H1 (cell line): ENCODE results near the gene LNPK. TPM values are rescaled to one million over a fixed set of nuclear protein-coding genes. Genes with fewer than 3 reads are reported as not detected.

Experiments used
- CTCF ChIA-PET: fragments of 300-600 bp; sonication (Branson Sonifier 250); formaldehyde crosslinking; loops from one replicate; lab custom pipeline; 2021; ENCODE audit not compliant: partially characterized antibody; lab: Charles Lee
- POLR2A ChIA-PET: fragments of 300-600 bp; sonication (Branson Sonifier 250); formaldehyde crosslinking; loops from one replicate; lab custom pipeline; 2021; ENCODE audit warnings: inconsistent platforms; ENCODE audit not compliant: partially characterized antibody; lab: Charles Lee
- DNase-seq, 2 experiments: peaks; one replicate each; pipeline versions ENCODE4 v3.0.0 to v3.0.0-alpha.2; 2010 to 2022; ENCODE audit warnings: low spot score in 2 of 2, low read depth in 1 of 2, mixed read lengths in 1 of 2
- FAIRE-seq: peaks from 2 replicates; lab custom pipeline; 2011; peaks lifted over from hg19 to GRCh38; lab: Jason Lieb, UNC
- H2AFZ ChIP-seq: 2 replicates; pipeline ENCODE4 v1.8.1; 2012; ENCODE audit warnings: low read length, inconsistent platforms
- H2AK5ac ChIP-seq: 2 replicates; pipeline ENCODE4 v1.6.1; 2013; ENCODE audit warnings: low read depth, low read length
- H2BK120ac ChIP-seq: replicated peaks from 2 replicates; pipeline ENCODE3; 2013; ENCODE audit warnings: low read depth, low read length, inconsistent platforms
- H2BK12ac ChIP-seq: 2 replicates; pipeline ENCODE4 v1.6.1; 2013; ENCODE audit warnings: low read depth, low read length
- H2BK15ac ChIP-seq: 2 replicates; pipeline ENCODE4 v1.6.1; 2013; ENCODE audit warnings: low read length
- H2BK20ac ChIP-seq: 2 replicates; pipeline ENCODE4 v1.6.1; 2013; ENCODE audit warnings: low read length
- H2BK5ac ChIP-seq: 2 replicates; pipeline ENCODE4 v1.6.1; 2013; ENCODE audit warnings: low read depth, low read length
- H3K14ac ChIP-seq: 2 replicates; pipeline ENCODE4 v1.6.1; 2013; ENCODE audit warnings: inconsistent platforms; ENCODE audit not compliant: insufficient read length
- H3K18ac ChIP-seq: 2 replicates; pipeline ENCODE4 v1.6.1; 2013; ENCODE audit warnings: low read length; ENCODE audit errors: extremely low read depth
- H3K23ac ChIP-seq: 2 replicates; pipeline ENCODE4 v1.6.1; 2013; ENCODE audit warnings: inconsistent platforms; ENCODE audit not compliant: insufficient read length
- H3K23me2 ChIP-seq: 2 replicates; pipeline ENCODE4 v1.6.1; 2013; ENCODE audit warnings: low read depth, low read length
- H3K27ac ChIP-seq: 2 replicates; pipeline ENCODE4 v1.6.1; 2011; ENCODE audit warnings: low read depth, low read length, inconsistent platforms
- H3K27me3 ChIP-seq, 4 experiments: replicated peaks in 1 of 4; 1 replicate in 1 of 4; 2 replicates in 3 of 4; pipeline versions ENCODE4 v1.6.1 to v1.8.1; 2011 to 2013; ENCODE audit warnings: low read length in 3 of 4, mild to moderate bottlenecking in 3 of 4, inconsistent platforms in 2 of 4, mixed read lengths in 2 of 4, moderate library complexity in 1 of 4; ENCODE audit not compliant: control insufficient read depth in 3 of 4, insufficient read depth in 3 of 4; ENCODE audit errors: extremely low read depth in 1 of 4
- H3K36me3 ChIP-seq, 4 experiments: 2 replicates each; pipeline versions ENCODE4 v1.6.1 to v1.8.1; 2011 to 2013; ENCODE audit warnings: mild to moderate bottlenecking in 4 of 4, low read length in 3 of 4, moderate library complexity in 2 of 4, control low read depth in 1 of 4, inconsistent platforms in 1 of 4; ENCODE audit not compliant: insufficient read depth in 4 of 4, control insufficient read depth in 2 of 4
- H3K4ac ChIP-seq: replicated peaks from 2 replicates; pipeline ENCODE3; 2013; ENCODE audit warnings: low read length, low read depth, mixed read lengths, inconsistent platforms; ENCODE audit not compliant: insufficient read length
- H3K4me1 ChIP-seq, 4 experiments: replicated peaks in 1 of 4; 1 replicate in 1 of 4; 2 replicates in 3 of 4; pipeline versions ENCODE4 v1.6.1 to v1.8.1; 2011 to 2013; ENCODE audit warnings: low read length in 3 of 4, inconsistent platforms in 2 of 4, mixed read lengths in 1 of 4; ENCODE audit not compliant: insufficient read depth in 4 of 4, control insufficient read depth in 3 of 4
- H3K4me2 ChIP-seq, 2 experiments: 2 replicates each; pipeline versions ENCODE4 v1.6.1 to v1.8.1; 2011 to 2013; ENCODE audit warnings: low read depth in 2 of 2, low read length in 2 of 2, control low read depth in 1 of 2, inconsistent platforms in 1 of 2, mild to moderate bottlenecking in 1 of 2; ENCODE audit not compliant: insufficient read depth in 1 of 2
- H3K4me3 ChIP-seq, 4 experiments: fragments of 200-600, 300-600 bp in 1 of 4; sonication (generic), shearing (Covaris generic), sonication (Bioruptor Twin) in 1 of 4; 2 replicates each; pipeline versions ENCODE4 v1.5.1 to v1.8.1; 2011 to 2016; ENCODE audit warnings: low read length in 4 of 4, low read depth in 3 of 4, control low read depth in 2 of 4, inconsistent platforms in 2 of 4, mild to moderate bottlenecking in 2 of 4, mixed read lengths in 1 of 4, moderate library complexity in 1 of 4; ENCODE audit not compliant: insufficient read depth in 2 of 4; ENCODE audit errors: extremely low read depth in 1 of 4
- H3K56ac ChIP-seq: replicated peaks from 2 replicates; pipeline ENCODE3; 2013; ENCODE audit warnings: low read depth, mild to moderate bottlenecking, mixed read lengths, low read length, inconsistent platforms; ENCODE audit not compliant: insufficient read length
- H3K79me1 ChIP-seq: 2 replicates; pipeline ENCODE4 v1.6.1; 2013; ENCODE audit warnings: low read depth, low read length, control low read depth
- H3K79me2 ChIP-seq, 2 experiments: 2 replicates each; pipeline versions ENCODE4 v1.6.1 to v1.8.1; 2012 to 2013; ENCODE audit warnings: low read length in 2 of 2, mild to moderate bottlenecking in 2 of 2, inconsistent platforms in 1 of 2; ENCODE audit not compliant: insufficient read depth in 2 of 2, control insufficient read depth in 1 of 2
- H3K9ac ChIP-seq, 4 experiments: replicated peaks in 1 of 4; 1 replicate in 1 of 4; 2 replicates in 3 of 4; pipeline versions ENCODE4 v1.6.1 to v1.8.1; 2011 to 2013; ENCODE audit warnings: low read depth in 3 of 4, low read length in 3 of 4, control low read depth in 2 of 4, mild to moderate bottlenecking in 2 of 4, moderate library complexity in 2 of 4, inconsistent platforms in 1 of 4; ENCODE audit errors: extremely low read depth in 1 of 4
- H3K9me3 ChIP-seq, 2 experiments: 2 replicates each; pipeline versions ENCODE4 v1.6.1 to v1.8.1; 2012 to 2013; ENCODE audit warnings: mild to moderate bottlenecking in 2 of 2, moderate library complexity in 2 of 2, control low read depth in 1 of 2, inconsistent platforms in 1 of 2, low read depth in 1 of 2, low read length in 1 of 2, mixed read lengths in 1 of 2; ENCODE audit not compliant: insufficient read depth in 2 of 2
- H4K20me1 ChIP-seq, 2 experiments: replicated peaks in 1 of 2; 2 replicates each; pipeline versions ENCODE3 to v1.8.1; 2011 to 2013; ENCODE audit warnings: inconsistent platforms in 2 of 2, low read length in 2 of 2, mild to moderate bottlenecking in 1 of 2; ENCODE audit not compliant: insufficient read depth in 2 of 2, control insufficient read depth in 1 of 2
- H4K5ac ChIP-seq: 2 replicates; pipeline ENCODE4 v1.6.1; 2013; ENCODE audit warnings: low read length, low read depth, mixed read lengths, inconsistent platforms; ENCODE audit not compliant: insufficient read length
- H4K8ac ChIP-seq: 2 replicates; pipeline ENCODE4 v1.8.0; 2013; ENCODE audit warnings: mild to moderate bottlenecking, moderate library complexity, low read length, inconsistent platforms; ENCODE audit not compliant: insufficient read depth; ENCODE audit errors: extremely low read depth
- H4K91ac ChIP-seq: replicated peaks from 2 replicates; pipeline ENCODE3; 2013; ENCODE audit warnings: low read length, mixed read lengths, inconsistent platforms; ENCODE audit not compliant: insufficient read length
- EGR1 ChIP-seq: IDR thresholded peaks from 2 replicates; pipeline ENCODE4 v1.6.1; 2011; ENCODE audit warnings: low read depth, low read length, borderline replicate concordance
- RNF2 ChIP-seq: fragments of 200-900, 300-1000 bp; sonication (generic); IDR thresholded peaks from 2 replicates; pipeline ENCODE4 v1.7.1; 2016; ENCODE audit warnings: borderline replicate concordance, low read depth, mild to moderate bottlenecking, antibody characterized with exemption, low read length; ENCODE audit not compliant: poor library complexity, severe bottlenecking; ENCODE audit errors: missing control alignments
- SP1 ChIP-seq: IDR thresholded peaks from 2 replicates; pipeline ENCODE4 v1.6.1; 2011; ENCODE audit warnings: low read depth, low read length
- WGBS, 2 experiments: shearing (Covaris generic) in 1 of 2; methylation state at CpG; one replicate each; pipeline versions ENCODE4 v1.1.6 to v1.1.7; 2013 to 2015; ENCODE audit warnings: low lambda C conversion rate in 2 of 2, mixed read lengths in 2 of 2, inconsistent platforms in 1 of 2, low coverage in 1 of 2, missing lambda C conversion rate in 1 of 2; ENCODE audit not compliant: insufficient replicate concordance in 2 of 2, insufficient coverage in 1 of 2, insufficient read length in 1 of 2; ENCODE audit errors: extremely low coverage in 1 of 2, missing lambda C conversion rate in 1 of 2; 5-methylcytosine and 5-hydroxymethylcytosine counted together
- polyA plus RNA-seq, 7 experiments: library from polyadenylated mRNA; depleted of rRNA in 3 of 7; stranded (reverse) in 5 of 7; unstranded in 2 of 7; fragments of >200 nt in 5 of 7; fragments of 200-250 nt in 2 of 7; gene quantifications; 1 replicate in 5 of 7; 2 replicates in 1 of 7; 4 replicates in 1 of 7; pipeline versions ENCODE4 v1.2.1 to v1.2.3, GENCODE V29; 2011 to 2013; ENCODE audit warnings: missing spikeins in 2 of 7, mixed read lengths in 2 of 7
- total RNA-seq: library from RNA; stranded (reverse); fragmentation: NEBNext Ultra II Directional; extraction: Animal tissue kit (Norgen Biotek cat#: 25700); gene quantifications from 2 replicates; pipeline ENCODE4 v1.2.1, GENCODE V29; 2021

LNPK gene
- total and polyA plus RNA-seq, 2 of the 8 experiments (the other 6 are each of a cell fraction or from before 2014, with no cell fraction given): 3.1 to 10.3 TPM

DNA sequence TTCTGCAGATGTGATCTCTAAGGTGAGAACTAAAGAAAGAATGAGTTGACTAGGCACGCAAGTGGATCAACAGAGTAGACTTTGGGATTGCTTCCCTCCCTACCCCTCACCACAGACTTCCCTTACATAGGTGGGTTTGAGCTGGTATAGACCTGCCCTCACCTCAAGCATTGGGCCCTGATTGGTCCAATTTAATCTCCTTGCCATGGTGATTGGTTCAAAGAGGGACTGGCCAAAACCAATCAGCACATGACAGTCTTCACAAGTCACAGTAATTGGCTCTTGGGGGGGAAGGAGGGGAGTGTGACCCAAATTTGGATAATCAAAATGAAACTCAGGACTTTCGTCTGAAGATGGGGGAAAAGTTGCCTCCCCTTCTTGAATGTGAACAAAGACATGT is 36.6 kb upstream of the LNPK start:
- no peak overlapping the region for H3K4me3 ChIP-seq
- no peak overlapping the region for H4K91ac ChIP-seq
- TF ChIP-seq SP1 (peak; percentile 82), RNF2 (no peak), EGR1 (no peak)
- no peak overlapping the region for H2BK120ac ChIP-seq
- no peak overlapping the region for H2BK15ac ChIP-seq
- H2BK20ac ChIP-seq: no peak overlapping the region
- no peaks in the 10 kb centered on the region for H4K20me1 ChIP-seq
- no peaks in the 10 kb centered on the region; a peak in 1 of 7 replicates for H3K27me3 ChIP-seq
- peak overlapping the region; percentile 6; the same call in 1 of the 2 replicates for H2AFZ ChIP-seq
- H3K23me2 ChIP-seq: no peaks in the 10 kb centered on the region
- FAIRE-seq: no peak
- WGBS, 2 experiments: 93% methylated on average over 2 of the region's 2 CpGs; no CpG with 5 or more reads in 1 of the 2 experiments
- no peak overlapping the region for H3K23ac ChIP-seq
- no peak overlapping the region for H3K27ac ChIP-seq
- no peak overlapping the region for H2AK5ac ChIP-seq
- ChIA-PET CTCF (interaction anchor here (0.6 kb wide), 1 partner anchor 1409 kb away, joined by 4 read pairs; no protein-coding TSS in a partner anchor), POLR2A (interaction anchor here (0.7 kb wide), 1 partner anchor 18 kb away, joined by 4 read pairs; no protein-coding TSS in a partner anchor)
- no peaks in the 10 kb centered on the region for H3K9me3 ChIP-seq
- H3K9ac ChIP-seq: no peak overlapping the region
- no peak overlapping the region for H4K5ac ChIP-seq
- no peaks in the 10 kb centered on the region for H3K79me2 ChIP-seq
- no peaks in the 10 kb centered on the region for H3K36me3 ChIP-seq
- H3K14ac ChIP-seq: no peak overlapping the region
- H3K4ac ChIP-seq: no peak overlapping the region
- no peak overlapping the region for H3K4me2 ChIP-seq
- H2BK12ac ChIP-seq: no peak overlapping the region
- no peak overlapping the region for H4K8ac ChIP-seq
- no peak overlapping the region for H3K18ac ChIP-seq
- no peak overlapping the region for H2BK5ac ChIP-seq
- no peak for DNase-seq
- no peaks in the 10 kb centered on the region for H3K4me1 ChIP-seq
- H3K56ac ChIP-seq: no peak overlapping the region
- no peaks in the 10 kb centered on the region for H3K79me1 ChIP-seq
